Activated naive CD4-positive, alpha-beta T cell treated with anti-CD3 and anti-CD28 coated beads, Interleukin-2, amount 10 ng/mL, durations not matched to agents 7 days and 5 days (primary cell): ENCODE data around the gene ASTN2.

Experiments
- CTCF ChIA-PET: fragments of 350-600 bp; sonication (Branson Sonifier 250); formaldehyde crosslinking; loops from one replicate; lab custom pipeline; 2021; ENCODE audit warnings: antibody characterized with exemption; lab: Charles Lee
- DNase-seq: peaks from one replicate; pipeline ENCODE4 v3.0.0-alpha.2; 2020
- H3K27ac Mint-ChIP-seq: one replicate; pipeline ENCODE4 v1.8.0; 2021; ENCODE audit warnings: mild to moderate bottlenecking, moderate library complexity, mixed read lengths
- H3K27me3 Mint-ChIP-seq: one replicate; pipeline ENCODE4 v1.8.0; 2021; ENCODE audit warnings: mild to moderate bottlenecking, mixed read lengths
- H3K36me3 Mint-ChIP-seq: one replicate; pipeline ENCODE4 v1.8.0; 2021; ENCODE audit warnings: mixed read lengths
- H3K4me1 Mint-ChIP-seq: one replicate; pipeline ENCODE4 v1.8.0; 2021; ENCODE audit warnings: mixed read lengths
- H3K4me3 Mint-ChIP-seq: one replicate; pipeline ENCODE4 v1.8.0; 2021; ENCODE audit warnings: mild to moderate bottlenecking, moderate library complexity, mixed read lengths
- H3K9me3 Mint-ChIP-seq: one replicate; pipeline ENCODE4 v1.8.0; 2021; ENCODE audit warnings: mixed read lengths

The ASTN2 gene

GRCh38 chr9:116589392-116590354 lies 825.2 kb downstream of the ASTN2 start:
- Mint-ChIP-seq H3K36me3 (no peaks in the 10 kb centered on the region), H3K4me1 (no peaks in the 10 kb centered on the region), H3K4me3 (no peak overlapping the region), H3K9me3 (peaks cover 11% of the 10 kb centered on the region), H3K27ac (no peak overlapping the region), H3K27me3 (no peaks in the 10 kb centered on the region)
- CTCF ChIA-PET: interaction anchor here (1.0 to 1.5 kb wide), 5 partner anchors 33 to 271 kb away, joined by 3 to 4 read pairs (median 4); no protein-coding TSS in a partner anchor
- peak; percentile 49 for DNase-seq

DNA sequence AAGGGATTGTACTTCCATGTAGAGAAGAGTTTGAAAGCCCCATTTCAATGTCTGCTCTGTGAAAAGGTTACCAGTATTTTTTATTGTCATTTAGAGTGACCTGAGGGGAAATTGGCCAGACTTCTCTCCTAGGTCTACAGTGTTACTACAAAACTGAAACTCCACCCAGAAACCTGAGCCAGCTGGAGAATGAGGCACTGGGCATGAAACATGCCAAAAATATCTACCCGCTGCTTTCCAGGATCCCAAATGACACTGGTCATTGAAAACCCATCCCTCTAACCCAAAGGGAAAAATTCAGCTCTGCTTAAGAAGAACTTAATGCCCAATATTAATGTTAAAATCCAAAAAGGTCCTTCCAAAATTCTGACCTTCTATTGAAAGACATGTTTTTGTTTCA lies 826.9 kb downstream of the ASTN2 start:
- no peak overlapping the region for H3K4me3 Mint-ChIP-seq
- CTCF ChIA-PET: no interaction called here
- H3K27me3 Mint-ChIP-seq: no peaks in the 10 kb centered on the region
- H3K4me1 Mint-ChIP-seq: no peaks in the 10 kb centered on the region
- H3K36me3 Mint-ChIP-seq: no peaks in the 10 kb centered on the region
- H3K27ac Mint-ChIP-seq: no peak overlapping the region
- peaks cover 11% of the 10 kb centered on the region for H3K9me3 Mint-ChIP-seq
- no peak for DNase-seq

- DNase-seq: no peak
- CTCF ChIA-PET: no interaction called here
- no peaks in the 10 kb centered on the region for H3K27me3 Mint-ChIP-seq
- no peak overlapping the region for H3K27ac Mint-ChIP-seq
- H3K4me1 Mint-ChIP-seq: no peaks in the 10 kb centered on the region
- H3K9me3 Mint-ChIP-seq: peaks cover 11% of the 10 kb centered on the region
- H3K4me3 Mint-ChIP-seq: no peak overlapping the region
- no peaks in the 10 kb centered on the region for H3K36me3 Mint-ChIP-seq
These were observed 829.0 kb downstream of the ASTN2 start for GRCh38 chr9:116585896-116586295.

GRCh38 chr9:116585204-116585603 lies 829.7 kb downstream of the ASTN2 start:
- H3K36me3 Mint-ChIP-seq: no peaks in the 10 kb centered on the region
- no peak overlapping the region for H3K4me3 Mint-ChIP-seq
- H3K4me1 Mint-ChIP-seq: no peaks in the 10 kb centered on the region
- H3K9me3 Mint-ChIP-seq: peaks cover 11% of the 10 kb centered on the region
- CTCF ChIA-PET: no interaction called here
- H3K27ac Mint-ChIP-seq: no peak overlapping the region
- DNase-seq: no peak
- no peaks in the 10 kb centered on the region for H3K27me3 Mint-ChIP-seq

- H3K36me3 Mint-ChIP-seq: no peaks in the 10 kb centered on the region
- H3K27ac Mint-ChIP-seq: no peak overlapping the region
- H3K27me3 Mint-ChIP-seq: no peaks in the 10 kb centered on the region
- no peaks in the 10 kb centered on the region for H3K9me3 Mint-ChIP-seq
- no peaks in the 10 kb centered on the region for H3K4me1 Mint-ChIP-seq
- CTCF ChIA-PET: no interaction called here
- no peak for DNase-seq
- no peak overlapping the region for H3K4me3 Mint-ChIP-seq
These were observed 834.0 kb downstream of the ASTN2 start for GRCh38 chr9:116580853-116581252.

DNA sequence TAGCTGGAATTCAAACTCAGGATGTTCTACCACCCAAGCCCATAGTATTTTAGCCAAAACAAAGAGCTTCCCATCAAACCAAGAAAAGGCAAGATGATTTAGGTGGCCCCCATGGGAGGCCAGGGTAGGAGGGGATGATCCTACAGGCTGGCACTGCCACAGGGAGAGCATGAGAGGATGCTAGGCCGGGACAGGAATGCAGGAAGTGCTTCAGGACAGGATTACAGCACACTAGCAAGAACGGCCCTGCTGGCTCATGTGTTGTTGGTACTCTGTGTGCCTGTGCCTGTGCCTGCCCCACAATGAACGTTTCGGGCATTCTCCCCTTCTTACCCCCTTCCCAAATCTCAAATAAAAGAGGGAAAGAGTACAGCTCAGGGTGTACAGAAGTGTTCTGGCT lies 838.5 kb downstream of the ASTN2 start:
- no peak overlapping the region for H3K4me3 Mint-ChIP-seq
- no peaks in the 10 kb centered on the region for H3K27me3 Mint-ChIP-seq
- H3K4me1 Mint-ChIP-seq: no peaks in the 10 kb centered on the region
- H3K27ac Mint-ChIP-seq: no peak overlapping the region
- no peak for DNase-seq
- CTCF ChIA-PET: no interaction called here
- no peaks in the 10 kb centered on the region for H3K36me3 Mint-ChIP-seq
- no peaks in the 10 kb centered on the region for H3K9me3 Mint-ChIP-seq

GRCh38 chr9:116574027-116574679 lies 840.7 kb downstream of the ASTN2 start:
- Mint-ChIP-seq H3K27ac (no peak overlapping the region), H3K36me3 (no peaks in the 10 kb centered on the region), H3K9me3 (no peaks in the 10 kb centered on the region), H3K4me1 (no peaks in the 10 kb centered on the region), H3K4me3 (no peak overlapping the region), H3K27me3 (no peaks in the 10 kb centered on the region)
- CTCF ChIA-PET: interaction anchor here (0.8 kb wide), 1 partner anchor 17 kb away, joined by 3 read pairs; no protein-coding TSS in a partner anchor
- DNase-seq: no peak

DNA sequence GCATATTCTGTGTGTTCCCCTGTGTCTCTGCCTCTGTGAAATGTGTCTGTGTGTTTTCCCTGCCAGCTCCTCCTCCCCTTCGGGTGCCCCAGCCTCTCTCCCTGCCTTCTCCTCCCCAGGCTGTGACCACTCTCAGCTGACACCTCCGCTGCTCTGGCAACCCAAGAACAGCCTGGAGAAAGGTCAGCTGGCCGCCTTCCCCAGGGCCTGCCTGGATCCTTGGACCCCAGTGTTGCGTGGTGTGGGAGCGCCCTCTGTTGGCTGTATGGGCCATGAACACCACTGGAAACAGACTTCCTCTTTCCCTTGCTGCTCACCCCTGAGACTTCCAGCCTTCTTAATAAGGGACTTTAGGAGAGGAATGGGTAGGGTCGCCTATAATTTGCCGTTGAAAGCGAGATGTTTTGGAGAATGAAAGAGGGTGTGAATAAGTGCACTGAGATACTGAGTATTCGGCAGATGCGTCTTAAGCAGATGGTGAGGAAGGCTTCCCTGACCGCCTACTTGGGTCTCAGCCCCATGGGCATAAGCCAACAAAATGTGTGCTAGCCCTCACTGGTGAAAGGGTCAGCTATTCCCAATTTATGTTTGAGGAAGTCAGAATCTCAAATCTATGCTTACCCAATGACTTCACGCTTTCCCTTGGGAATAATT lies 842.6 kb downstream of the ASTN2 start:
- H3K4me1 Mint-ChIP-seq: no peaks in the 10 kb centered on the region
- no peak overlapping the region for H3K4me3 Mint-ChIP-seq
- H3K36me3 Mint-ChIP-seq: no peaks in the 10 kb centered on the region
- CTCF ChIA-PET: interaction anchor here (0.9 to 1.6 kb wide), 3 partner anchors 11 to 979 kb away, joined by 3 to 12 read pairs (median 3); no protein-coding TSS in a partner anchor
- H3K27ac Mint-ChIP-seq: no peak overlapping the region
- no peaks in the 10 kb centered on the region for H3K9me3 Mint-ChIP-seq
- DNase-seq: peak; percentile 47
- no peaks in the 10 kb centered on the region for H3K27me3 Mint-ChIP-seq

GRCh38 chr9:116569111-116569510 lies 845.7 kb downstream of the ASTN2 start:
- Mint-ChIP-seq H3K4me3 (no peak overlapping the region), H3K27me3 (no peaks in the 10 kb centered on the region), H3K9me3 (no peaks in the 10 kb centered on the region), H3K27ac (no peak overlapping the region), H3K36me3 (no peaks in the 10 kb centered on the region), H3K4me1 (no peaks in the 10 kb centered on the region)
- CTCF ChIA-PET: interaction anchor here (1.7 kb wide), 1 partner anchor 975 kb away, joined by 5 read pairs; no protein-coding TSS in a partner anchor
- no peak for DNase-seq

DNA sequence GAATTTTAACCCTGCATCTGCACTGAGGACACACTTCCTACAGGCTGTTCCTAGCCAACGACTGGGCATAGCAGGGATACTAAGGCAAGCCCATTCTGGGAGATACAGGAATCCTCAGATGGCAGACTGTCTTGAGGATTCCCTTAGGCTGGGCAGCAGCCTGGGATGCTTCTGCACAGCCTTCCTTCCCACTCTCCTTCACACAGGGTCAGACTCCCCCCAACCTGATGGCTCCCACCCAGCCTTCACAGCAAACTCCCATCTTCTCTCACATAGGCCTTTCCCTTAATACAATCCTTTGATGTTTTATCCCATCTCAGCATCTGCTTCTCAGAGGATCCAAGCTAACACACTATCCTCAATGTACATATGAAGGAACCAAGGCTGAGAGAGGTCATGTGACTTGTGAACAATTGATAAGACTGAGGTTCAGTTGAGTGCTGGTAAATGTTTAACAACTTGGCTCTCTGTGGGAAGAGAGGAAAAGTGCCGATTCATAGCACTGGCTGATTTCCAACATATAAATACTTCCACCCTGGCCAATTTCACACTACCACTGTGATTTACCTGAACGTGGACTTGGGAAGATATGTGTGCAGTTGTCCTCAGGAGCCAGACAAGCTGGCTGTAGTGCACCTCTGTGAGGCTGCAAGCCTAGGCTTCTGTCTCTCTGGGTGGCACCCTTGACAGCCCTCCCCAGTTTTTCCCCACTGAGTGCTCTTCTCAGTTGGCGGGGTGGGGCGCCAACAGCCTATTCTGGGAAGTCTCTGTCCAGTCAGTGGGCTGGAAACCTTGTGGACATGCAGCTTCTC lies 848.0 kb downstream of the ASTN2 start:
- H3K4me1 Mint-ChIP-seq: no peaks in the 10 kb centered on the region
- no peak overlapping the region for H3K27ac Mint-ChIP-seq
- H3K9me3 Mint-ChIP-seq: no peaks in the 10 kb centered on the region

GRCh38 chr9:116565986-116566385 lies 848.9 kb downstream of the ASTN2 start:
- Mint-ChIP-seq H3K36me3 (no peaks in the 10 kb centered on the region), H3K27me3 (no peaks in the 10 kb centered on the region), H3K4me1 (no peaks in the 10 kb centered on the region), H3K4me3 (no peak overlapping the region), H3K9me3 (no peaks in the 10 kb centered on the region), H3K27ac (no peak overlapping the region)
- CTCF ChIA-PET: no interaction called here
- no peak for DNase-seq

More for the DNA sequence above, 848.0 kb downstream of the ASTN2 start:
- H3K4me3 Mint-ChIP-seq: no peak overlapping the region
- CTCF ChIA-PET: no interaction called here
- H3K27me3 Mint-ChIP-seq: no peaks in the 10 kb centered on the region
- no peaks in the 10 kb centered on the region for H3K36me3 Mint-ChIP-seq
- DNase-seq: no peak

- H3K4me3 Mint-ChIP-seq: no peak overlapping the region
- H3K4me1 Mint-ChIP-seq: no peaks in the 10 kb centered on the region
- H3K36me3 Mint-ChIP-seq: no peaks in the 10 kb centered on the region
- H3K27me3 Mint-ChIP-seq: no peaks in the 10 kb centered on the region
- H3K9me3 Mint-ChIP-seq: no peaks in the 10 kb centered on the region
- DNase-seq: no peak
- H3K27ac Mint-ChIP-seq: no peak overlapping the region
- CTCF ChIA-PET: no interaction called here
These were observed 850.5 kb downstream of the ASTN2 start for GRCh38 chr9:116564266-116564793.

GRCh38 chr9:116558818-116559540 lies 855.9 kb downstream of the ASTN2 start:
- CTCF ChIA-PET: no interaction called here

More at GRCh38 chr9:116558818-116559540, 855.9 kb downstream of the ASTN2 start:
- Mint-ChIP-seq H3K4me3 (no peak overlapping the region), H3K27me3 (no peaks in the 10 kb centered on the region), H3K4me1 (no peaks in the 10 kb centered on the region), H3K27ac (peak overlapping the region; percentile 19), H3K9me3 (no peaks in the 10 kb centered on the region), H3K36me3 (no peaks in the 10 kb centered on the region)
- no peak for DNase-seq
